HEK293 (cell line): Measurements from ENCODE around the gene PRAMEF18.
"Not testable (repeated sequence)": the region's sequence is repeated elsewhere in the genome, so short reads cannot be mapped to it uniquely, and the experiment has no call there.

Experiments used
- CTCF ChIA-PET: fragments of 350-600 bp; formaldehyde crosslinking; extraction: SDS; loops from one replicate; lab custom pipeline; 2021; ENCODE audit warnings: antibody characterized with exemption; lab: Yijun Ruan, JAX
- POLR2A ChIA-PET: fragments of 300-600 bp; formaldehyde crosslinking; extraction: SDS; loops from one replicate; lab custom pipeline; 2020; ENCODE audit warnings: antibody characterized with exemption, inconsistent platforms; lab: Yijun Ruan, JAX
- H3K27ac ChIP-seq: fragments of 200-500 bp; sonication (Bioruptor generic); 2 replicates; pipeline ENCODE4 v1.5.1; 2014; ENCODE audit warnings: low read depth, low read length, control low read depth, inconsistent platforms; ENCODE audit errors: extremely low read depth
- H3K36me3 ChIP-seq, 2 experiments: fragments of 200-500 bp in 1 of 2; sonication (Bioruptor generic) in 1 of 2; 1 replicate in 1 of 2; 2 replicates in 1 of 2; pipeline ENCODE4 v1.5.1; 2014 to 2017; ENCODE audit warnings: inconsistent platforms in 2 of 2, low read length in 2 of 2; ENCODE audit not compliant: control insufficient read depth in 2 of 2, insufficient read depth in 1 of 2
- H3K4me1 ChIP-seq: fragments of 200-500 bp; sonication (Bioruptor generic); 2 replicates; pipeline ENCODE4 v1.5.1; 2014; ENCODE audit warnings: mild to moderate bottlenecking, low read length, inconsistent platforms; ENCODE audit not compliant: control insufficient read depth, insufficient read depth
- H3K4me3 ChIP-seq: 2 replicates; pipeline ENCODE4 v1.5.1; 2011; ENCODE audit warnings: low read depth, mild to moderate bottlenecking, control low read depth, low read length, moderate library complexity
- H3K9me3 ChIP-seq: fragments of 200-500 bp; sonication (Bioruptor generic); 2 replicates; pipeline ENCODE4 v1.5.1; 2014; ENCODE audit warnings: low read depth, low read length, inconsistent platforms; ENCODE audit not compliant: control insufficient read depth, insufficient read depth

PRAMEF18 gene

DNA sequence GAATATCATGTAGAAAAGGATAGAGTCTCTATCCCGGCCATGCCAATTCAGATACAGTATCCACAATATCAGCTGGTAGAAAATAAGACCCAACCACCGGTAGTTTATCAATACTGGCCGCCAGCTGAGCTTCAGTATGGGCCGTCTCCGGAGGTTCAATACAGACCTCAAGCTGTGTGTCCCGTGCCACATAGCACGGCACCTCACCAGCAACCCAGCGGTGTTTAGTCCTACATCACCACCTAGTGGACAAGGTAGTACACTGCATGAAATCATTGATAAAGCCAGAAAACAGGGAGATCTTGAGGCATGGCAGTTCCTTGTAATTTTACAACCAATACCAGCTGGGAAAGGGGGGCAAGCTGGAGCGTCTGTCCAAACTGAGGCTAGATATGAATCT is 17.2 kb downstream of the PRAMEF18 start:
- CTCF ChIA-PET, H3K9me3 ChIP-seq, H3K4me1 ChIP-seq, H3K36me3 ChIP-seq, H3K4me3 ChIP-seq, POLR2A ChIA-PET, H3K27ac ChIP-seq: not testable (repeated sequence)

DNA sequence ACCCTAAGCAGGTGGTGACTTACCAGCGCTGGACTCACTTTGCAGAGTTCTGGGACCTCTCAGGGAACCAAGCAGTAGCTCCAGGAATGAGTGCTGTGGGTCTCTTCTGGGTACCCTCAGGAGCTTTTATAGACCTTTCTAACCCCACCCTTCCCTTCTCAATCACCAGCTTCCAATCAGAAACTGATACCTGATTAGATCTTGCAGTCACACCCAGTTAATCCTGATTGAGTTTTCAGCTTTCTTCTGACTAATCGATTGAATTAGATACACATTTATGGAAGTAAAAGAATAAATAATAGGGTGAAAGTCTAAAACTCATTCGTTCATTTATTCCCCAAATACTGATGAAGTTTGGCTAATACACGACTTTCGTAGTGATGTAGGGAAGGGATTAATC is 24.6 kb downstream of the PRAMEF18 start, which contains the start of gene PRAMEF13:
TSS of gene PRAMEF13 (minus strand) at position 101 of the 400 bp plus-strand sequence. CDS start 1,820 bp downstream, outside the sequence.
- H3K4me1 ChIP-seq, H3K36me3 ChIP-seq, POLR2A ChIA-PET: not testable (repeated sequence)

More for the DNA sequence above, 24.6 kb downstream of the PRAMEF18 start, which contains the start of gene PRAMEF13:
- H3K4me3 ChIP-seq, H3K9me3 ChIP-seq, H3K27ac ChIP-seq, CTCF ChIA-PET: not testable (repeated sequence)
